ENCODE measurements around the gene MAN2B2.

MAN2B2 gene

DNA sequence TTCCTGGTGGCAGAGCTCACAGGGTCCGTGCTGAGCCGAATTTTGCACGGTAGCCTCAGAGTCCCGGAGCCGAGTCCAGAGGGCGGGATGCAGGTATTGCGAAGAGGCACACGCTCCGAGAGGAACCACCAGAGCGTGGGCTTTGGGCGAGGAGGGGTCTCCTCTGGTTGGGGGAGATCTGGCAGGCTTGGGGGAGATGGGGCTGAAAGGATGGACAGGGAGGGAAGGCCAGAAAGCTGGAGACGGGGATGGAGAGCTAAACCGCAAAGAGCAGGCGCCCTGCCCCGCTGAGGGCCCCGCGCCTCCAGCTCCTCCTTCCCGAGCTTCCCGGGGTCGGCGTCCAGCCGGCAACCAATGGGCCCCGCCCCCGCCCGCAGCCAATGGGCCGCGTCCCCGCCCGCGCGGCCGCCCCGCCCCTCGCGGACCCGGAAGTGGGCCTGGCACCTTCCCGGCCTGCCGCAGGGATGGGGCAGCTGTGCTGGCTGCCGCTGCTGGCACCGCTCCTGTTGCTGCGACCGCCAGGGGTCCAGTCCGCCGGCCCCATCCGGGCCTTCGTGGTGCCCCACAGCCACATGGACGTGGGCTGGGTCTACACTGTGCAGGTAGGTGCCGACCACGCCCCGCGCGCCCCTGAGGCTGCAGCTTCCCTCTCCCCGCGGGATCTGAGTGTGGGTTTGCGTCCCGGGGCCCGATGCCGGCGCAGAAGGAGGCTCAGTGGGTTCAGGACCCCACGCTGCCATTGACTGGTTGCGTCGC lies at the start of gene MAN2B2:
MAN2B2 (plus strand) TSS at position 443 of the 756 bp plus-strand sequence; CDS start at position 465, 22 bp downstream.
- H3K9me3 ChIP-seq (ENCODE audit: control insufficient read depth, insufficient read depth, low read length) = no peaks in the 10 kb centered on the region
- H3K36me3 ChIP-seq (ENCODE audit: insufficient read depth, low read length) = no peaks in the 10 kb centered on the region
- H3K9ac ChIP-seq (ENCODE audit: low read depth, low read length) = peak within 1 kb of the TSS; percentile 79
- H3K4me1 ChIP-seq (ENCODE audit: insufficient read depth, low read length) = no peaks in the 10 kb centered on the region; the same call in 1 of the 2 replicates

DNA sequence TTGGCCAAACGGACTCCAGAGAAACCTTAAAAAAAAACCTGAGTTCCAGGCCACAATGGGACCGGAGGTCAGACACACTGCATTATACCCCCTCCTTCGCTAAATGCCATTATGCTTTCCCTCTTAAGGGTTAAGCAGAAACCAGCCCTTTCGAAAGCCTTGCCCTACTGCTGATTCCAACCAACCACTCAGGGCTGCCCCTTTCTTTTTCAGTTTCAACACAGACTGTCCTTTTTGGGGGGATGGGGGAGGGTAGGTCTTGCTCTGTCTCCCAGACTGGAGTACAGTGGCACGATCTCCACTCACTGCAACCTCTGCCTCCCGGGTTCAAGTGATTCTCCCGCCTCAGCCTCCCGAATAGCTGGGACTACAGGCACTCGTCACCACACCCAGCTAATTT lies 49.5 kb upstream of the MAN2B2 start:
- Histone ChIP-seq H3K36me3 (ENCODE audit: insufficient read depth, low read length) (no peaks in the 10 kb centered on the region), H3K4me1 (ENCODE audit: insufficient read depth, low read length) (no peaks in the 10 kb centered on the region), H3K9ac (ENCODE audit: low read depth, low read length) (no peak overlapping the region), H3K9me3 (ENCODE audit: control insufficient read depth, insufficient read depth, low read length) (no peaks in the 10 kb centered on the region)

DNA sequence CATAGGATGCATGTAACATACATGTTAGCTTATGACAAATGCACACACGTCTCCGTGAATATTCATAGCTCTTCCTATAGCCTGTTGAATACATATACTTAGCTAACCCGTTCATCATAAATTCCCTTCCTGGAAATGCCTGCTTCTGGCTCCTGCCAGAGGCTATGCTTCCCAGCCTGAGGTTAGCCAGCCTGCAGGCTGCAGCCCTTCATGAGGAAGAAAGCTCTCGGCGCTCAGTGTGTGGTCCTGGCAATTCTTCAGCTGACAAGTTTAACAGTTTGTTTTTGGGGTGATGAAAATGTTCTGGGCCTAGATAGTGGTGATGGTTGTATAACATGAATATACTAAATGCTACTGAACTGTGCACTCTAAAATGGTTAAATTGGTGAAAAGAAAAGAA lies 48.8 kb upstream of the MAN2B2 start:
- H3K9ac ChIP-seq (ENCODE audit: low read depth, low read length) = no peak overlapping the region
- H3K4me1 ChIP-seq (ENCODE audit: insufficient read depth, low read length) = no peaks in the 10 kb centered on the region
- no peaks in the 10 kb centered on the region for H3K9me3 ChIP-seq (ENCODE audit: control insufficient read depth, insufficient read depth, low read length)
- no peaks in the 10 kb centered on the region for H3K36me3 ChIP-seq (ENCODE audit: insufficient read depth, low read length)

GRCh38 chr4:6526671-6527091 lies 48.3 kb upstream of the MAN2B2 start:
- Histone ChIP-seq H3K36me3 (ENCODE audit: insufficient read depth, low read length) (no peaks in the 10 kb centered on the region), H3K9me3 (ENCODE audit: control insufficient read depth, insufficient read depth, low read length) (no peaks in the 10 kb centered on the region), H3K9ac (ENCODE audit: low read depth, low read length) (no peak overlapping the region), H3K4me1 (ENCODE audit: insufficient read depth, low read length) (no peaks in the 10 kb centered on the region)

- Histone ChIP-seq H3K9ac (ENCODE audit: low read depth, low read length) (no peak overlapping the region), H3K4me1 (ENCODE audit: insufficient read depth, low read length) (no peaks in the 10 kb centered on the region), H3K36me3 (ENCODE audit: insufficient read depth, low read length) (no peaks in the 10 kb centered on the region), H3K9me3 (ENCODE audit: control insufficient read depth, insufficient read depth, low read length) (no peaks in the 10 kb centered on the region)
Measured at GRCh38 chr4:6527259-6527658, 47.7 kb upstream of the MAN2B2 start.

DNA sequence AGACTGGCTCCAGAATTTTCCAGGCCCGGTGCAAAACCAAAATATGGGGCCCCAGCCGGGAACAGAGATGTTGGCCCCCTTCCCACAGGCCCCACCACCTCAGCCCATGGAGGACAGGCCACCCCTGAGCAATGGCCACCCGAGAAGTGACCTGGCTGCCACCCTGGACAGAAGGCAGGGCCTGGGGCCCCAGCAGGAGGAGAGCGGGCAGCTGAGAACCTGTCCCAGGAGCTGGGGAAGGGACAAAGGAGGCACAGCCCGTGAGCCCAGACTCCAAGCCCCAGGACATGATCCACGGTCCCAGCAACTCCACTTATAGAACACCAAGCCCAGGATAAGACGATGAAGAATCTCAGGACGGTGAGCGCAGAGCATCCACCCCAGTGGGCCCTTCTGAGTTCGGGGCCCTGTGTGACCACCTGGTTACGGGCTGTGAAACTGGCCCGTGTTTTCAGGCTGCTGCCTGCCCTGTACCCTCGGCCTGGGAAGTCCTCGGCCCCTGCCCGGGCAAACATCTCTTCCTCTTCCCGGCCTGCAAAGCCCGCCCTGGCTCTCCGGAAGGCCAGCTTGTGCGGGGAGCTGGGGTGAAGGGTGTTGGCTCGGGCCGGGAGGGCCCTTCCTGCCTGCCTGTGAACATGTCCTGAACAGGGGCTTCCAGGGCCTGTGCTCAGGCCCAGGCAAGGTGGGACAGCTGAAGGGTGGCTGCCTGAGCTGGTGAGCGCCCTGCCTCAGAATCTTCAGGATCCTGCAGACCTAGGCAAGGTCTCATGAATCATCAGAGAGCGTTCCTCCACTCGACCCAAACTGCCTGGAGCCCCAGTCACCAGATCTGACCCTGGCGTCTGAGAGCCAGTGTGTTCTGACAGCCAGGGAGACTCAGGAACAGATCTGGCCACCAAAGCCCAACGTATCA lies 47.0 kb upstream of the MAN2B2 start:
- H3K36me3 ChIP-seq (ENCODE audit: insufficient read depth, low read length) = no peaks in the 10 kb centered on the region
- H3K9me3 ChIP-seq (ENCODE audit: control insufficient read depth, insufficient read depth, low read length) = no peaks in the 10 kb centered on the region
- H3K9ac ChIP-seq (ENCODE audit: low read depth, low read length) = no peak overlapping the region
- H3K4me1 ChIP-seq (ENCODE audit: insufficient read depth, low read length) = no peaks in the 10 kb centered on the region

- no peaks in the 10 kb centered on the region for H3K36me3 ChIP-seq (ENCODE audit: insufficient read depth, low read length)
- H3K9ac ChIP-seq (ENCODE audit: low read depth, low read length) = no peak overlapping the region
- H3K9me3 ChIP-seq (ENCODE audit: control insufficient read depth, insufficient read depth, low read length) = no peaks in the 10 kb centered on the region
- H3K4me1 ChIP-seq (ENCODE audit: insufficient read depth, low read length) = no peaks in the 10 kb centered on the region
Measured at GRCh38 chr4:6529021-6529420, 46.0 kb upstream of the MAN2B2 start.

DNA sequence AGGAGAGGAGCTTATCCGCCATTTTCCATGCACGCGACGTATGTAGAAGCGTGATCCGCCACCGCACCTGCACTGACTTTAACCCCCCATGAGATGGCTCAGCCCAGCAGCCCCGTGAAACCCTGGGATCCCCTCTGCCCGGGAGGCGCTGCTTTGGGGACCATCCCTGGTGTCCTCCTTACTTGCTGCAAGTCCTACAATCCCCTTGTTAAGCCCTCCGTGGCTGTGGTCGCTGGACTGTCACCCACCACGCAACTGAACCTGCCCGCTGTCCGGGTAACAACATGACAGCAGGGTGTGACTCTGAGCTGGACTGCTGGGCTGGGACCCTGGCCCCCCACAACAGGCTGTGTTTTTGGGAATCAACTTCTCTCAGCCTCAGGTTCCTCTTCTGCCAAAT lies 44.7 kb upstream of the MAN2B2 start:
- no peaks in the 10 kb centered on the region for H3K4me1 ChIP-seq (ENCODE audit: insufficient read depth, low read length)
- no peak overlapping the region for H3K9ac ChIP-seq (ENCODE audit: low read depth, low read length)
- H3K9me3 ChIP-seq (ENCODE audit: control insufficient read depth, insufficient read depth, low read length) = no peaks in the 10 kb centered on the region
- no peaks in the 10 kb centered on the region for H3K36me3 ChIP-seq (ENCODE audit: insufficient read depth, low read length)

- no peaks in the 10 kb centered on the region for H3K4me1 ChIP-seq (ENCODE audit: insufficient read depth, low read length)
- no peaks in the 10 kb centered on the region for H3K36me3 ChIP-seq (ENCODE audit: insufficient read depth, low read length)
- no peak overlapping the region for H3K9ac ChIP-seq (ENCODE audit: low read depth, low read length)
- no peaks in the 10 kb centered on the region for H3K9me3 ChIP-seq (ENCODE audit: control insufficient read depth, insufficient read depth, low read length)
Measured at GRCh38 chr4:6530964-6531363, 44.0 kb upstream of the MAN2B2 start.

- no peaks in the 10 kb centered on the region for H3K36me3 ChIP-seq (ENCODE audit: insufficient read depth, low read length)
- H3K4me1 ChIP-seq (ENCODE audit: insufficient read depth, low read length) = no peaks in the 10 kb centered on the region
- no peak overlapping the region for H3K9ac ChIP-seq (ENCODE audit: low read depth, low read length)
- H3K9me3 ChIP-seq (ENCODE audit: control insufficient read depth, insufficient read depth, low read length) = no peaks in the 10 kb centered on the region
Measured at GRCh38 chr4:6532102-6532501, 42.9 kb upstream of the MAN2B2 start.

DNA sequence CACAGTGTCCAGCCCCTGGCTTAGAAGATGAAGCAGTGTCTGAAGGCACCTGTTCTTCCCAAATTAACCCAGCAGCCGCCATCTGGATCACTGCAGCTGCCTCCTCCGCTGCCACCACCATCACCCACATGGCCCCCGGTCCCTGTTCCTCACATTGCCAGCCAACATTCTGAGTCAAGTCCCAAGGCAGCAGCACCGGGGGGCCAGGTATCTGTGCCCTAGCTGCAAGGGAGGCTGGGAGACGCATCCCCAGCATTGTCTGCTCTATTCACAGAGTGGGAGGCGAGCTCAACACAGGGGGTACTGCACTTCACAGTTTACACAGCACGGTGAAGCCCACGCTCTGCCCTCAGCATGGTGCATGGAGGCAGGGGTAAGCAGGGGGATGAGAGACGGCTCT lies 42.3 kb upstream of the MAN2B2 start:
- no peaks in the 10 kb centered on the region for H3K36me3 ChIP-seq (ENCODE audit: insufficient read depth, low read length)
- no peaks in the 10 kb centered on the region for H3K4me1 ChIP-seq (ENCODE audit: insufficient read depth, low read length)
- no peak overlapping the region for H3K9ac ChIP-seq (ENCODE audit: low read depth, low read length)

GRCh38 chr4:6534050-6534449 lies 40.9 kb upstream of the MAN2B2 start:
- Histone ChIP-seq H3K9me3 (ENCODE audit: control insufficient read depth, insufficient read depth, low read length) (no peaks in the 10 kb centered on the region), H3K9ac (ENCODE audit: low read depth, low read length) (no peak overlapping the region), H3K36me3 (ENCODE audit: insufficient read depth, low read length) (no peaks in the 10 kb centered on the region), H3K4me1 (ENCODE audit: insufficient read depth, low read length) (no peaks in the 10 kb centered on the region)

More for the DNA sequence above, 42.3 kb upstream of the MAN2B2 start:
- no peaks in the 10 kb centered on the region for H3K9me3 ChIP-seq (ENCODE audit: control insufficient read depth, insufficient read depth, low read length)

- Histone ChIP-seq H3K36me3 (ENCODE audit: insufficient read depth, low read length) (no peaks in the 10 kb centered on the region), H3K4me1 (ENCODE audit: insufficient read depth, low read length) (no peaks in the 10 kb centered on the region), H3K9ac (ENCODE audit: low read depth, low read length) (no peak overlapping the region), H3K9me3 (ENCODE audit: control insufficient read depth, insufficient read depth, low read length) (no peaks in the 10 kb centered on the region)
Measured at GRCh38 chr4:6534618-6535328, 40.2 kb upstream of the MAN2B2 start.

DNA sequence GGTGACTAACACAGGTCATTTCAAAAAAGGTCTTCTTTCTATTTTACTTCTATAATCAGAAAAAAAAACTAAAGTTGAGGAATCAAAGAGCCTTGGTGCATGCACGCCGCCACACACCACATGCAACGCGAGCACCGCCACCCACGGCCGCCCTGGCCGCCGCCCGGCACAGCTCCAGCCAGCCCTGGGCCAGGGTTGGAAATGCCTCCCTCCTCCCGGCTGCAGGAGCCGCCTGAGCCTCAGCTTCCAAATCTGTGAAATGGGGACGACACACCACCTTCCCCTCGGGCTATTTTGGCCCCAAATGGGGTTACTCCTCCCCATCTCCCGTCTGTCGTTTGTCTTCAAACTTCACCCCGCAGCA lies 39.7 kb upstream of the MAN2B2 start:
- Histone ChIP-seq H3K9me3 (ENCODE audit: control insufficient read depth, insufficient read depth, low read length) (no peaks in the 10 kb centered on the region), H3K36me3 (ENCODE audit: insufficient read depth, low read length) (no peaks in the 10 kb centered on the region), H3K9ac (ENCODE audit: low read depth, low read length) (no peak overlapping the region), H3K4me1 (ENCODE audit: insufficient read depth, low read length) (no peaks in the 10 kb centered on the region)

Data from ES-I3 (cell line).